GM19395 (cell line): ENCODE measurements around the gene SLC35A2.
"Not testable (repeated sequence)": the region's sequence is repeated elsewhere in the genome, so short reads cannot be mapped to it uniquely, and the experiment has no call there.

Experiments used
- ATAC-seq: cut with Tn5 transposase; IDR thresholded peaks from one replicate; pipeline ENCODE4 v1.9.1; 2021; ENCODE audit warnings: mild to moderate bottlenecking, moderate library complexity; ENCODE audit not compliant: unreplicated experiment

The SLC35A2 gene

DNA sequence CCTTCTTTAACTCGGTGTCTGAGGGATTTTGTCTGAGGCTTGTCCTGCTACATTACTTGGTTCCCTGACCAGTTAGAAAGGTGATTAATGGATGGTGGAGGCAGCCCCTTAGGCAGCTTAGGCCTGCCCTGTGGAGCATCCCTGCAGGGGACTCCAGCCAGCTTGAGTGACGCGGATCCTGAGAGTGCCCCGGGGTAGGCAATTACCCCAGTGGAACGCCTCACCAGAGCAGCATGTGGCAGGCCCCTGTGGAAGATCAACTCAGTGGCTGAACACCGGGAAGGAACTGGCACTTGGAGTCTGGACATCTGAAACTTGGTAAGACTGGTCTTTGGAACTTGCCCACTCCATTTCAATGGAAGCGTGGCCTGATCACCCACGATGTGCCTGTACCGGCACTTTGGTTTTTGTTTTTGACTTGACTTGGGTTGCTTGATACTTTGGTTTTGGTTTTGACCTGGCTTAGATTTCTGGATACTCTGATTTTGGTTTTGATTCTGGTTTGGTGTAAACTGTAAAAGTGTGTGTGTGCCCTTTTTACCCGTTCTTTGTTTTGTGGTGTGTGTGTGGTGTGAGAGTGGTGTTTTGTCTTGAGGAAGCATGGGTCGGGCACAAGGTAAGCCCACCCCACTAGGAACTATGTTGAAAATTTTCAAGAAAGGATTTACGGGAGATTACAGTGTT is 57.2 kb downstream of the SLC35A2 start:
- ATAC-seq: not testable (repeated sequence)

DNA sequence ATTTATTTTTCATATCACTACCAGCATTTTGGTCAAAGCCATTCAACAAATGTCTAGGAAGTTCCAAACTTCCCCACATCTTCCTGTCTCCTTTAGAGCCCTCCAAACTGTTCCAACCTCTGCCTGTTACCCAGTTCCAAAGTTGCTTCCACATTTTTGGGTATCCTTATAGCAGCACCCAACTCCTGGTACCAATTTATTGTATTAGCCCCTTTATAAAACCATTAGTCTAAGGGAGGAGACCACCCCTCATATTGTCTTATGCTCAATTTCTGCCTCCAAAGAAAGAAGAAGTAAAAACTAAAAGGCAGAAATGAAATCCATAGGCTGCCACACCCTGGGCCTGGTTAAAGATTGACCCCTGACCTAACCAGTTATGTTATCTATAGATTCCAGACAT is 58.0 kb downstream of the SLC35A2 start:
- not testable (repeated sequence) for ATAC-seq
